Subcutaneous abdominal adipose tissue (tissue), 5 donors: Measurements from ENCODE around the gene ATG4A.

Experiments used
- H3K27ac ChIP-seq: one replicate; pipeline ENCODE4 v1.7.0; 2013; ENCODE audit warnings: low read depth, mild to moderate bottlenecking, inconsistent platforms, low read length, moderate library complexity
- H3K27me3 ChIP-seq, 5 donors: one replicate each; pipeline ENCODE4 v1.7.0; 2013; ENCODE audit warnings: low read length in 5 of 5, inconsistent platforms in 1 of 5; ENCODE audit not compliant: control insufficient read depth in 5 of 5, insufficient read depth in 4 of 5
- H3K36me3 ChIP-seq, 5 donors: one replicate each; pipeline ENCODE4 v1.7.0; 2013; ENCODE audit warnings: low read length in 5 of 5; ENCODE audit not compliant: control insufficient read depth in 5 of 5, insufficient read depth in 5 of 5
- H3K4me1 ChIP-seq, 5 donors: one replicate each; pipeline ENCODE4 v1.7.0; 2013; ENCODE audit warnings: low read length in 5 of 5, mild to moderate bottlenecking in 3 of 5, moderate library complexity in 1 of 5; ENCODE audit not compliant: control insufficient read depth in 5 of 5, insufficient read depth in 5 of 5
- H3K4me3 ChIP-seq, 5 donors: one replicate each; pipeline ENCODE4 v1.7.0; 2013; ENCODE audit warnings: low read length in 5 of 5, low read depth in 1 of 5
- H3K9ac ChIP-seq, 5 donors: one replicate each; pipeline ENCODE4 v1.7.0; 2013; ENCODE audit warnings: low read length in 5 of 5, mild to moderate bottlenecking in 4 of 5, moderate library complexity in 3 of 5
- H3K9me3 ChIP-seq, 5 donors: one replicate each; pipeline ENCODE4 v1.7.0; 2013; ENCODE audit warnings: low read length in 5 of 5; ENCODE audit not compliant: control insufficient read depth in 5 of 5
- donor health status: healthy.
- donor health status: healthy.
- donor health status: healthy.
- donor health status: healthy.
- donor health status: healthy.

Gene ATG4A

GRCh38 chrX:108134724-108135123 lies 43.1 kb downstream of the ATG4A start:
- no peak overlapping the region for H3K27ac ChIP-seq
- no peak overlapping the region for H3K9ac ChIP-seq
- H3K9me3 ChIP-seq: peaks cover 0 to 2% (median 0%) of the 10 kb centered on the region in 5 donors
- H3K4me3 ChIP-seq: no peak overlapping the region
- no peaks in the 10 kb centered on the region for H3K4me1 ChIP-seq
- H3K27me3 ChIP-seq: peaks cover 0 to 12% (median 2%) of the 10 kb centered on the region in 5 donors
- peaks cover 7 to 35% (median 25%) of the 10 kb centered on the region in 5 donors for H3K36me3 ChIP-seq

- Histone ChIP-seq H3K27ac (no peak overlapping the region), H3K4me1 (no peaks in the 10 kb centered on the region), H3K9me3 (peaks cover 0 to 2% (median 0%) of the 10 kb centered on the region in 5 donors), H3K4me3 (no peak overlapping the region), H3K36me3 (peaks cover 5 to 42% (median 24%) of the 10 kb centered on the region in 5 donors), H3K9ac (no peak overlapping the region), H3K27me3 (peaks cover 0 to 8% (median 2%) of the 10 kb centered on the region in 5 donors)
Measured at GRCh38 chrX:108138814-108139702, 47.5 kb downstream of the ATG4A start.

- peaks cover 0 to 5% (median 0%) of the 10 kb centered on the region in 5 donors for H3K27me3 ChIP-seq
- peaks cover 0 to 28% (median 4%) of the 10 kb centered on the region in 5 donors for H3K36me3 ChIP-seq
- H3K4me3 ChIP-seq: no peak overlapping the region
- H3K4me1 ChIP-seq: no peaks in the 10 kb centered on the region
- no peaks in the 10 kb centered on the region for H3K9me3 ChIP-seq
- no peak overlapping the region for H3K27ac ChIP-seq
- H3K9ac ChIP-seq: no peak overlapping the region
Measured at GRCh38 chrX:108148524-108148923, 56.9 kb downstream of the ATG4A start.

DNA sequence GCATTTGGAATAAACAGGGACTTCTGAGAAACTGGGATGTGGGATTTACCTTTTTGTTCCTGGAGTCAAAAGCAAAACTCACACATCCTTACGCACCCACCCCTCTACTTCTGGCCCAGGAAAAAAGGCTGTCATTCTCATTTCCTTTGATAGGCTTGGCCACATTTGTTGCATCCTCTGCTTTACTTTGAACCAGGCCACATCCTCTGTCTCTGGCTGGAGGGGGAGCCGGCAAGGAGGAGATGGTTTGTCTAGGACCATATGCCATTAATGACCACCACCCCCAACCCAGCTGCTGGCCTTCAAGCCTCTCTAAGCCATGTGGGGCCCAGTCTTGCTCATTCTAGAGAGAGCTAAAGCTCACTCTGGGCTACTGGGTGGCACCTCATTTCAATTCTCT lies 64.5 kb downstream of the ATG4A start:
- peaks cover 0 to 14% (median 7%) of the 10 kb centered on the region in 5 donors for H3K27me3 ChIP-seq
- H3K36me3 ChIP-seq: peaks cover 0 to 14% (median 5%) of the 10 kb centered on the region in 5 donors
- H3K9me3 ChIP-seq: no peaks in the 10 kb centered on the region
- no peaks in the 10 kb centered on the region for H3K4me1 ChIP-seq
- H3K27ac ChIP-seq: no peak overlapping the region
- no peak overlapping the region for H3K9ac ChIP-seq
- H3K4me3 ChIP-seq: no peak overlapping the region

DNA sequence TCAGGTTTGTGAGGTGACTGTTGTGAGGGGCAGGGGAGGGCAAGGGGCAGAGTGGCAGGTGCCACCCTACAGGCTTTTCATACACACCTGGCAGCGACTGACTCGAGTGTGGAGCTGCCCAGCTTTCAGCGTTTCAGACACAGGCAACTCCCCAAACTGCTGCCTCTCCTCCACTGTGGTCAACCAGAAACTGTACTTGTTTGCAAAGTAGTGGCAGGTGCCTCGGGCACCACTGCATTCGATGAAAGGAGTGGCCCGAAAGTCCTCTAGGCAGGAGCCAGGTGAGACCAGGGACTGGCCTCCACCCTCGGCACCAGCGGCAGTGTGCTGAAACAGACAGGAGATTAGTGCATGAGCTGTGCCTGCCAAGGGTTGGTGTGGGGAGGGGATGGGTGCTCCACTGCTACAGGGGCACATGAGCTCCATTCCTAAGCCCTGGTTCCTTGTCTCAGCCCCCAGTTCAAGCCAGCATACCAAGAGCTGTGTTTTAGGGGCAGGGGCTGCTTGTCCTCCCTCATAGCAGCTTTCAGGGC lies 65.4 kb downstream of the ATG4A start:
- peaks cover 0 to 18% (median 9%) of the 10 kb centered on the region in 5 donors for H3K27me3 ChIP-seq
- no peak overlapping the region for H3K4me3 ChIP-seq
- no peak overlapping the region for H3K9ac ChIP-seq
- no peaks in the 10 kb centered on the region for H3K4me1 ChIP-seq
- no peak overlapping the region for H3K27ac ChIP-seq
- no peaks in the 10 kb centered on the region for H3K9me3 ChIP-seq
- peaks cover 0 to 12% (median 5%) of the 10 kb centered on the region in 5 donors for H3K36me3 ChIP-seq

- peaks cover 0 to 18% (median 9%) of the 10 kb centered on the region in 5 donors for H3K27me3 ChIP-seq
- H3K9me3 ChIP-seq: no peaks in the 10 kb centered on the region
- H3K36me3 ChIP-seq: peaks cover 0 to 8% (median 5%) of the 10 kb centered on the region in 5 donors
- H3K4me3 ChIP-seq: no peak overlapping the region
- H3K4me1 ChIP-seq: no peaks in the 10 kb centered on the region
- no peak overlapping the region for H3K27ac ChIP-seq
- H3K9ac ChIP-seq: no peak overlapping the region
Measured at GRCh38 chrX:108157628-108158027, 66.0 kb downstream of the ATG4A start.

DNA sequence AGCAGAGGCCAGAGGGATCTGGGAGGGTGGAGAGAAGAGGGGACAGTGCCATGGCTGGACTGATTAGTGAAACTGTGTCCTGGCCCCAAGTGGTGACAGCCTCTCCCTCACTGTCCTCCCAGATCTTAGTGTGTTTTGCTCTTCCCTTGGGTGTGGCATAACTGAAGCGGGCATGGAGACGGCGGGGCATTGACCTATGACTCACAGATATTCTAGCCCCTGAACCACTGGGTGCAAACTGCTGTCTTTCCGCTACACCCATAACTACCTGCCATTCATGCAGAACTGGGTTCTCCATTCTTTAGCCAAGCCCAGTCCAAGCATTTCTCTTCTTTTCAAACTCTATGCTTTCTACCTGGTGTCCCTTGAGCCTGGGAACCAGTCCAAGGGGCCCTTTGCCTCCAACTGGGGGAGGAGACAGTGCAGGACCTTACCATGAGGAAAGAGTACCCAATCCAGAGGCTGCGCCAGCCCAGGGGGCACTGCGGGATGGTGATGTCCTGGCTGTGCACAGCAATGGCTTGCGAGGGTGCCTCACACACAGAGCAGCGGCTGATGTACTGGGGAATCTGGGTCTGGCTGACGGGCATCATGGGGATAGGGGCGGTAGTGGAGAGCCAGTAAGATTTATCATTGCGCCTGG lies 67.6 kb downstream of the ATG4A start:
- H3K27ac ChIP-seq: no peak overlapping the region

DNA sequence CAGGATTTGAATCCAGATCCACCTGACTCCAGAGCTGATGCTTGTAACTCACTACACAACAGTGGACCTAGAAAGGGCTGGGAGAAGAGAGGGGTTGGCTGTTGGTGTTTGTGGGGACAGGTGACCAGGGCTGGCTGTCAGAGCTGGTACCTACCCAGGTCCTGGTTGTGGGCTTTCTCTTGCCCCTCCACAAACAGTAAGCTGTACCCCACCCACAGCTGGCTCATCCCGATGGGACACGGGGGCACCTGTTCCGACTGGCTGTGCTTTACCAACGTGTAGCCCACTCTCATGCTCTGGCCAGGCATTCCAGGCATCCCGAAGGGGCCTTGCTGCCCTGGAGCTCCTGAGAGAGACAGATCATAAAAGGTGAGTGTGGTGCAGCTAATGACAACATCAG lies 68.7 kb downstream of the ATG4A start:
- Histone ChIP-seq H3K27ac (no peak overlapping the region), H3K27me3 (peaks cover 0 to 18% (median 13%) of the 10 kb centered on the region in 5 donors), H3K36me3 (no peaks in the 10 kb centered on the region), H3K9me3 (no peaks in the 10 kb centered on the region), H3K4me3 (no peak overlapping the region), H3K9ac (no peak overlapping the region), H3K4me1 (peaks cover 0 to 2% (median 0%) of the 10 kb centered on the region in 5 donors)

More for the DNA sequence above, 67.6 kb downstream of the ATG4A start:
- Histone ChIP-seq H3K4me3 (no peak overlapping the region), H3K36me3 (peaks cover 0 to 3% (median 0%) of the 10 kb centered on the region in 5 donors), H3K4me1 (no peaks in the 10 kb centered on the region), H3K27me3 (peaks cover 0 to 18% (median 12%) of the 10 kb centered on the region in 5 donors), H3K9me3 (no peaks in the 10 kb centered on the region), H3K9ac (no peak overlapping the region)

GRCh38 chrX:108162265-108162664 lies 70.7 kb downstream of the ATG4A start:
- Histone ChIP-seq H3K27ac (no peak overlapping the region), H3K9me3 (no peaks in the 10 kb centered on the region), H3K4me3 (no peak overlapping the region), H3K27me3 (peaks cover 0 to 12% (median 11%) of the 10 kb centered on the region in 5 donors), H3K36me3 (no peaks in the 10 kb centered on the region), H3K9ac (no peak overlapping the region), H3K4me1 (peaks cover 0 to 8% (median 0%) of the 10 kb centered on the region in 5 donors)
